Kidney (tissue), 14 donors: ENCODE data around the gene RESP18. TPM values are rescaled to one million over a fixed set of nuclear protein-coding genes. Genes with fewer than 3 reads are reported as not detected.

ENCODE experiments used
- DNase-seq, 5 donors: peaks; one replicate each; pipeline ENCODE4 v3.0.0-alpha.2; 2013 to 2020
- FAIRE-seq: peaks from 2 replicates; lab custom pipeline; 2012; peaks lifted over from hg19 to GRCh38; lab: Jason Lieb, UNC
- H3K27ac ChIP-seq, 2 donors: one replicate each; pipeline ENCODE4 v1.7.0; 2013; ENCODE audit warnings: low read depth in 2 of 2, low read length in 2 of 2, inconsistent platforms in 1 of 2
- H3K27me3 ChIP-seq: one replicate; pipeline ENCODE4 v1.7.1; 2013; ENCODE audit warnings: low read length, inconsistent platforms; ENCODE audit not compliant: control insufficient read depth, insufficient read depth
- H3K36me3 ChIP-seq, 3 donors: one replicate each; pipeline versions ENCODE4 v1.7.0 to v1.7.1; 2013; ENCODE audit warnings: low read length in 3 of 3, control low read depth in 1 of 3, inconsistent platforms in 1 of 3; ENCODE audit not compliant: insufficient read depth in 3 of 3, control insufficient read depth in 2 of 3
- H3K4me1 ChIP-seq, 3 donors: one replicate each; pipeline versions ENCODE4 v1.7.0 to v1.7.1; 2013; ENCODE audit warnings: low read length in 3 of 3, inconsistent platforms in 1 of 3, low read depth in 1 of 3; ENCODE audit not compliant: control insufficient read depth in 2 of 3, insufficient read depth in 2 of 3
- H3K4me3 ChIP-seq, 3 donors: one replicate each; pipeline versions ENCODE4 v1.7.0 to v1.8.1; 2013; ENCODE audit warnings: low read length in 3 of 3, control low read depth in 1 of 3, inconsistent platforms in 1 of 3
- H3K9ac ChIP-seq, 3 donors: one replicate each; pipeline versions ENCODE4 v1.7.0 to v1.7.1; 2013; ENCODE audit warnings: low read length in 3 of 3, control low read depth in 1 of 3, inconsistent platforms in 1 of 3
- H3K9me3 ChIP-seq, 3 donors: one replicate each; pipeline versions ENCODE4 v1.7.0 to v1.7.1; 2013; ENCODE audit warnings: low read length in 3 of 3, control low read depth in 1 of 3, inconsistent platforms in 1 of 3; ENCODE audit not compliant: control insufficient read depth in 2 of 3, insufficient read depth in 1 of 3
- intact Hi-C: fragments of 100-400 bp; cut with DNase I; formaldehyde crosslinking; loops from one replicate; pipeline ENCODE4 v1.11.1; 2022
- polyA plus RNA-seq: library from polyadenylated mRNA; stranded (reverse); fragments of 350-450 nt; fragmentation: Illumina TruSeq; extraction: RNeasy Lipid Tissue Mini Kit (QIAGEN cat#74804); gene quantifications from one replicate; pipeline ENCODE4 v1.2.3, GENCODE V29; 2014; ENCODE audit warnings: low read depth, low replicate concordance; ENCODE audit not compliant: insufficient read depth
- total RNA-seq: library from RNA; stranded (reverse); fragmentation: NEBNext Ultra II Directional; extraction: Animal tissue kit (Norgen Biotek cat#: 25700); gene quantifications from one replicate; pipeline ENCODE4 v1.2.1, GENCODE V29; 2021
- TF ChIP-seq, protein P1 (sequence below): IDR thresholded peaks from 3 replicates; pipeline ENCODE4 v1.5.1; 2012; ENCODE audit warnings: mild to moderate bottlenecking, moderate library complexity, borderline replicate concordance; ENCODE audit not compliant: insufficient read depth; ENCODE audit errors: extremely low read depth
- donor health status: control.
- donor health status: control.
- donor health status: control.
- donor health status: control.
- donor health status: control.
- donor health status: DM: yes; HTN: yes; CAD: no.
- donor health status: Normal renal cell carcinoma (clear cell type).

RESP18 gene
- total and polyA plus RNA-seq, 2 donors from 2014 or later: not detected

DNA sequence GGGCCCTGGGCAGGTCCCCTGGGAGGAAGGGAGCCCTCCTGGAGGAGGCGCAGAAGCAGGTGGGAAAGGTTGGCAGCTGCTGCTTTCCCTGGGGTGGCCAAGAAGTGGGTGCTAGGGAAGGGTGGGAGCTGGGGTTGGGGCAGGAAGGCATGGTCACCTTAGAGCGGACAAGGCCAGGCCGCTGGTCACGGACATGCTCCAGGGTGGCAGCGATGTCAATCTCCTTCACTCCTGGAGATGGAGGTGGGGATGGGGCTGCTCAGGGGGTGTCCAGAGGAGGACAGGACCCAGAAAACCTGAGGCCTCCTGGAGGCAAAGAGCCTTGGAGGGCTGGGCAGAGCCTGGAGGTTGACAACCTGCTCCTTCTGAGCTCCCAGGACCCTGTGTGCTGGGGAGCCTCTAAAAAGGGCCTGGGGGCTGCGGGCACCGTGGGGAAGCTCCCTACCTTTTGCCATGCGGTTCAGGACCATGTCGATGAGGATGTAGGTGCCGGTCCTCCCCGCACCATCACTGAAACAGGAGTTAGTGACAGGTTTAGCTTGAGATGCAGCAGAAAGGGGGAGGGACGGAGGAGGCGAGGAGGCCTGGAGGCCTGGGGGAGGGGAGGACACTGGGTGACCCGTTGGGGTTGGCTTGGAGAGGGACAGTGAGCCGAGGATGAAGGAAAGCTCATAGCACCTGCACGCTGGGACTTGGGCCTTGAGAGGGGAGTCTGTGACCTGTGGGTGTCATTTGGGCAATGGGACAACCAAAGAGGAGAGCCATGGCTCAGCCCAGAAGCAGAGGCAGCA, 42.0 kb downstream of the RESP18 start:
- intact Hi-C loops: no loop called here
- TF ChIP-seq, protein P1, sequence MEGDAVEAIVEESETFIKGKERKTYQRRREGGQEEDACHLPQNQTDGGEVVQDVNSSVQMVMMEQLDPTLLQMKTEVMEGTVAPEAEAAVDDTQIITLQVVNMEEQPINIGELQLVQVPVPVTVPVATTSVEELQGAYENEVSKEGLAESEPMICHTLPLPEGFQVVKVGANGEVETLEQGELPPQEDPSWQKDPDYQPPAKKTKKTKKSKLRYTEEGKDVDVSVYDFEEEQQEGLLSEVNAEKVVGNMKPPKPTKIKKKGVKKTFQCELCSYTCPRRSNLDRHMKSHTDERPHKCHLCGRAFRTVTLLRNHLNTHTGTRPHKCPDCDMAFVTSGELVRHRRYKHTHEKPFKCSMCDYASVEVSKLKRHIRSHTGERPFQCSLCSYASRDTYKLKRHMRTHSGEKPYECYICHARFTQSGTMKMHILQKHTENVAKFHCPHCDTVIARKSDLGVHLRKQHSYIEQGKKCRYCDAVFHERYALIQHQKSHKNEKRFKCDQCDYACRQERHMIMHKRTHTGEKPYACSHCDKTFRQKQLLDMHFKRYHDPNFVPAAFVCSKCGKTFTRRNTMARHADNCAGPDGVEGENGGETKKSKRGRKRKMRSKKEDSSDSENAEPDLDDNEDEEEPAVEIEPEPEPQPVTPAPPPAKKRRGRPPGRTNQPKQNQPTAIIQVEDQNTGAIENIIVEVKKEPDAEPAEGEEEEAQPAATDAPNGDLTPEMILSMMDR: no peak
- no peak overlapping the region for H3K27ac ChIP-seq
- no peaks in the 10 kb centered on the region for H3K36me3 ChIP-seq
- H3K9ac ChIP-seq: no peak overlapping the region
- no peak overlapping the region for H3K4me3 ChIP-seq
- no peak for FAIRE-seq
- peaks cover 0 to 12% (median 3%) of the 10 kb centered on the region in 3 donors for H3K4me1 ChIP-seq
- no peaks in the 10 kb centered on the region for H3K27me3 ChIP-seq
- peak in 1 of 5 donors; percentile 33 for DNase-seq
- no peaks in the 10 kb centered on the region for H3K9me3 ChIP-seq

DNA sequence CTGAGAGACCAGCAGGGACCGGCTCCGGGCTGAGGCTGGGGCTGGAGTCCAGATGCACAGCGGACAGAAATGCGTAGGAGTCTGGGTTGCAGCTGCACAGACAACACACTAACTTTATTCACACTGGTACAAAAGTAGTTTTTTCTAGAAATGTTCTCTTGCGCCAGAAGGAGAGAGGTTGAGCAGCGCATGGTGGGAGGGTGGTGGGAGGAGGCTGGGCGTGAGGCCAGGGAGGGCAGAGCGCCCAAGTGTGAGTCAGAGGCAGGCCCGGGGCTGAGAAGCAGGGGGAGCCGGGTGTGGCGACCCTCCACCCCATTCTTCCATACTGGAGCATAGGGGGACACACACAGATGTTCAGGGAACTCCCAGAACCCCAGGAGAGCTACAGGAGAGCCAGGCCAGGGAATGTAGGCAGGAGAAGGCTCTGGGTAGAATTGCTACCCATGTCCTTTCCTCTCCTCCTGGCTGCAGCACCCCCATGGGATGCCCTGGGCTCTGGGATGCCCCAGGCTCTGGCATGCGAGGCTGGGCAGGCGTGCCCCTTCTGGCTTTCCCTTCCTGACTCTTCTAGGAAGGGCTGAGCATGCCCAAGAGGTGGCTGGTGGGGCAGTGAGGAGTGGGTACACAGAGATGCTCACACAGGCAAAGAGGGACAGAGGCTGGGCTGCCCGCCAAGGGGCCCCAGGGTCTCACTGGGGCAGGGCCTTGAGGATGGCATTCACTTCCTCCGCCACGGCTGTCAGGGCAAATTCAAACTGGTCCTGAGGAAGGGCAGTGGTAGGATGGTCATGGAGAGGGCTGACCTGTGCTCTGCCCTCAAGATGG, 42.8 kb downstream of the RESP18 start:
- H3K9ac ChIP-seq: no peak overlapping the region
- intact Hi-C loops: loop anchor here (10.0 kb wide), 1 partner anchor 125 kb away; the partner anchor contains the start of gene NHEJ1
- TF ChIP-seq, protein P1: no peak
- DNase-seq (peak in 3 of 5 donors; percentile 47 to 87 (median 51)), FAIRE-seq (no peak)
- no peaks in the 10 kb centered on the region for H3K27me3 ChIP-seq
- peaks cover 0 to 9% (median 0%) of the 10 kb centered on the region in 3 donors for H3K4me1 ChIP-seq
- no peaks in the 10 kb centered on the region for H3K9me3 ChIP-seq
- H3K36me3 ChIP-seq: no peaks in the 10 kb centered on the region
- no peak overlapping the region for H3K4me3 ChIP-seq
- peak overlapping the region in 1 of 2 donors; percentile 45 for H3K27ac ChIP-seq

DNA sequence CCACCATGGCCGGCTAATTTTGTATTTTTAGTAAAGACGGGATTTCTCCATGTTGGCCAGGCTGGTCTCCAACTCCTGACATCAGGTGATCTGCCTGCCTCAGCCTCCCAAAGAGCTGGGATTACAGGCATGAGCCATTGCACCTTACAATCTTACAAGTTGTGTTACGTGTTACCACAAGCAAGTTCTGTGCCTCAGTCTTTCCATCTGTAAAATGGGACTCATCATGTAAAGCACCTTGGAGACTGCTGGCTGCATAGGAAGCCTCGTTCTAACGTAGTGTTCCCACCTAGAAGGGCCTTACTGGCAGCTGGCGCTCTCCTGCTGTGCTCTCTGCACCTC, 43.4 kb downstream of the RESP18 start:
- no peaks in the 10 kb centered on the region for H3K36me3 ChIP-seq
- peaks cover 0 to 6% (median 0%) of the 10 kb centered on the region in 3 donors for H3K4me1 ChIP-seq
- DNase-seq (no peak), FAIRE-seq (no peak)
- no peaks in the 10 kb centered on the region for H3K27me3 ChIP-seq
- peak overlapping the region in 1 of 2 donors; percentile 45 for H3K27ac ChIP-seq
- no peaks in the 10 kb centered on the region for H3K9me3 ChIP-seq
- intact Hi-C loops: loop anchor here (10.0 kb wide), 1 partner anchor 124 kb away; the partner anchor contains the start of gene NHEJ1
- TF ChIP-seq, protein P1: no peak
- no peak overlapping the region for H3K9ac ChIP-seq
- no peak overlapping the region for H3K4me3 ChIP-seq
